B cell (primary cell): ENCODE results near the gene EEPD1. TPM values are rescaled to one million over a fixed set of nuclear protein-coding genes. Genes with fewer than 3 reads are reported as not detected.
A peak's percentile ranks its signal among the peaks of the same experiment; 100 is the strongest.

Experiments used
- ATAC-seq: fragments of 200-7000 bp; cut with Tn5 transposase; one replicate; pipeline ENCODE4 v1.10.0; 2021; ENCODE audit warnings: low read depth, mild to moderate bottlenecking, moderate number of reproducible peaks, moderate library complexity
- CTCF ChIA-PET: fragments of 350-600 bp; sonication (Branson Sonifier 250); formaldehyde crosslinking; loops from one replicate; lab custom pipeline; 2021; ENCODE audit warnings: antibody characterized with exemption, inconsistent platforms; lab: Charles Lee
- POLR2A ChIA-PET: fragments of 350-600 bp; sonication (Branson Sonifier 250); formaldehyde crosslinking; loops from one replicate; lab custom pipeline; 2021; ENCODE audit warnings: antibody characterized with exemption; lab: Charles Lee
- DNase-seq: peaks from one replicate; pipeline ENCODE4 v3.0.0; 2013
- H2AFZ ChIP-seq: 2 replicates; pipeline ENCODE4 v1.6.1; 2012; ENCODE audit warnings: mild to moderate bottlenecking, low read depth, low read length; ENCODE audit not compliant: insufficient read depth, poor library complexity, severe bottlenecking
- H3K27ac ChIP-seq, 2 donors: 1 replicate in 1 of 2; 2 replicates in 1 of 2; pipeline ENCODE4 v1.5.1; 2012 to 2013; ENCODE audit warnings: low read length in 2 of 2, mild to moderate bottlenecking in 2 of 2, moderate library complexity in 1 of 2
- H3K27me3 ChIP-seq, 4 experiments: fragments of 200-600 bp in 1 of 4; sonication (generic) in 1 of 4; replicated peaks in 1 of 4; 1 replicate in 2 of 4; 2 replicates in 2 of 4; pipeline versions ENCODE4 v1.6.1 to v1.7.0; 2013 to 2016; ENCODE audit warnings: low read length in 3 of 4, mild to moderate bottlenecking in 2 of 4, mixed read lengths in 1 of 4, moderate library complexity in 1 of 4; ENCODE audit not compliant: insufficient read depth in 4 of 4, control insufficient read depth in 3 of 4; ENCODE audit errors: control extremely low read depth in 1 of 4
- H3K36me3 ChIP-seq, 2 experiments: replicated peaks in 1 of 2; 1 replicate in 1 of 2; 2 replicates in 1 of 2; pipeline versions ENCODE4 v1.6.1 to v1.7.1; 2013; ENCODE audit warnings: low read length in 1 of 2; ENCODE audit not compliant: insufficient read depth in 2 of 2, control insufficient read depth in 1 of 2; ENCODE audit errors: control extremely low read depth in 1 of 2, extremely low read depth in 1 of 2
- H3K4me1 ChIP-seq, 2 donors: fragments of 200-600 bp in 1 of 2; sonication (generic) in 1 of 2; 1 replicate in 1 of 2; 2 replicates in 1 of 2; pipeline versions ENCODE4 v1.5.1 to v1.6.1; 2013 to 2017; ENCODE audit warnings: low read length in 2 of 2; ENCODE audit not compliant: control insufficient read depth in 2 of 2, insufficient read depth in 2 of 2
- H3K4me2 ChIP-seq: replicated peaks from 2 replicates; pipeline ENCODE3; 2012; ENCODE audit warnings: mild to moderate bottlenecking, low read depth, low read length; ENCODE audit not compliant: poor library complexity, severe bottlenecking
- H3K4me3 ChIP-seq, 5 experiments: fragments of 200-600 bp in 1 of 5; sonication (generic) in 1 of 5; 1 replicate in 3 of 5; 2 replicates in 2 of 5; pipeline versions ENCODE4 v1.5.1 to v1.7.0; 2011 to 2016; ENCODE audit warnings: low read length in 4 of 5, mild to moderate bottlenecking in 4 of 5, low read depth in 2 of 5, control low read depth in 1 of 5, moderate library complexity in 1 of 5; ENCODE audit not compliant: insufficient read depth in 1 of 5; ENCODE audit errors: control extremely low read depth in 1 of 5, extremely low read depth in 1 of 5
- H3K79me2 ChIP-seq: fragments of 200-600 bp; sonication (generic); one replicate; pipeline ENCODE4 v1.6.0; 2016; ENCODE audit warnings: low read length; ENCODE audit not compliant: control insufficient read depth, insufficient read depth
- H3K9ac ChIP-seq: fragments of 200-600 bp; sonication (generic); 2 replicates; pipeline ENCODE4 v1.6.1; 2017; ENCODE audit warnings: mild to moderate bottlenecking, low read length, moderate library complexity
- H3K9me3 ChIP-seq, 3 donors: one replicate each; pipeline versions ENCODE4 v1.6.1 to v1.7.1; 2013; ENCODE audit warnings: low read length in 2 of 3; ENCODE audit not compliant: control insufficient read depth in 2 of 3, insufficient read depth in 1 of 3; ENCODE audit errors: control extremely low read depth in 1 of 3
- H4K20me1 ChIP-seq: 2 replicates; pipeline ENCODE4 v1.6.0; 2012; ENCODE audit warnings: mild to moderate bottlenecking, low read length; ENCODE audit not compliant: insufficient read depth, control insufficient read depth, poor library complexity, severe bottlenecking
- H3K27ac Mint-ChIP-seq: one replicate; pipeline ENCODE4 v1.8.0; 2021; ENCODE audit warnings: mixed read lengths
- H3K27me3 Mint-ChIP-seq: one replicate; pipeline ENCODE4 v1.8.0; 2021; ENCODE audit warnings: mixed read lengths
- H3K4me1 Mint-ChIP-seq: one replicate; pipeline ENCODE4 v1.8.0; 2021; ENCODE audit warnings: mixed read lengths
- H3K4me3 Mint-ChIP-seq: one replicate; pipeline ENCODE4 v1.8.0; 2021; ENCODE audit warnings: mixed read lengths
- H3K9me3 Mint-ChIP-seq: one replicate; pipeline ENCODE4 v1.8.0; 2022; ENCODE audit warnings: mixed read lengths; ENCODE audit not compliant: insufficient read depth
- EZH2 ChIP-seq: IDR thresholded peaks from 2 replicates; pipeline ENCODE4 v1.6.1; 2012; ENCODE audit warnings: borderline replicate concordance, low read depth, mild to moderate bottlenecking, moderate library complexity, low read length; ENCODE audit not compliant: insufficient read depth, poor library complexity, severe bottlenecking
- WGBS: methylation state at CpG from one replicate; pipeline ENCODE4 v1.1.5; 2013; ENCODE audit warnings: missing lambda C conversion rate; ENCODE audit not compliant: insufficient coverage; 5-methylcytosine and 5-hydroxymethylcytosine counted together
- intact Hi-C: fragments of 100-400 bp; cut with micrococcal nuclease; formaldehyde crosslinking; loops from one replicate; pipeline ENCODE4 v1.10.0; 2022
- polyA plus RNA-seq: library from polyadenylated mRNA; depleted of rRNA; stranded (reverse); fragments of >200 nt; gene quantifications from 2 replicates; pipeline ENCODE4 v1.2.3, GENCODE V29; 2012
- total RNA-seq, 2 donors: library from RNA; stranded (reverse); fragments of 120-200 nt in 1 of 2; gene quantifications; 1 replicate in 1 of 2; 2 replicates in 1 of 2; pipeline versions ENCODE4 v1.2.3 to v1.2.4, GENCODE V29; 2013 to 2022
- TF ChIP-seq, protein P1 (sequence below): fragments of 200-600 bp; IDR thresholded peaks from one replicate; pipeline ENCODE4 v1.8.0; 2022; ENCODE audit warnings: antibody characterized with exemption, mild to moderate bottlenecking

The EEPD1 gene
- total and polyA plus RNA-seq, 2 donors (not counting 1 experiment from before 2014, with no cell fraction given): 0.49 to 4.1 TPM

DNA sequence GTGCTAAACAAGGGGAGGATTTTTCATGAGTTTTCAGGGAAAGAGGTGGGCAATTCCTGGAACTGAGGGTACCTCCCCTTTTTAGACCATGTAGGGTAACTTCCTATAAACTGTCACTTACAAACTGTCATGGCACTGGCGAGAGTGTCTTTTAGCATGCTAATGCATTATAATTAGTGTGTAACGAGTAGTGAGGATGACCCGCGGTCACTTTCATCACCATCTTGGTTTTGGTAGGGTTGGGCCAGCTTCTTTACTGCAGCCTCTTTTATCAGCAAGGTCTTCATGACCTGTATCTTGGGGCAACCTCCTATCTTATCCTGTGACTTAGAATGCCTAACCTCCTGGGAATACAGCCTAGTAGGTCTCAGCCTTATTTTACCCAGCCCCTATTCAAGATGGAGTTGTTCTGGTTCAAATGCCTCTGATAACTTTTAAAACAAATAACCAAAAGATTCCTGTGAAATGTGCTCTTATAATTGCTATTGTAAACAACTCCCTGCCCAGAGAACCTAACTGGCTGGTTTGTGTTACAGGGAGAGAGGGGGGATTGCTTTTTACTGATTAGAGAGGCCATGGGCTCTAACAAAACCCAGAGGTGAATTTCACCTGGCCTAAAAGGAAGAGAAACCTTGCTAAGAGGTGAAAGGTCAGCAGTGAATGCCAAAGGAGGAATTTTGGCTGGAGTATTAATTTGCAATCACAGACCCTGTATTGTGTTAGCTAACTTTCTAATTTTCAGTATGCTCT is 64.3 kb downstream of the EEPD1 start:
- DNase-seq (no peak), ATAC-seq (no peak)
- ChIA-PET POLR2A (no interaction called here), CTCF (no interaction called here)
- H3K27ac ChIP-seq: no peak overlapping the region
- H3K4me3 Mint-ChIP-seq: no peak overlapping the region
- H3K9me3 Mint-ChIP-seq: no peaks in the 10 kb centered on the region
- H3K4me3 ChIP-seq: no peak overlapping the region
- no peaks in the 10 kb centered on the region for H4K20me1 ChIP-seq
- H3K27me3 Mint-ChIP-seq: peaks cover 6% of the 10 kb centered on the region
- peaks cover 3% of the 10 kb centered on the region for H3K4me1 Mint-ChIP-seq
- no peak overlapping the region for H3K4me2 ChIP-seq
- no peaks in the 10 kb centered on the region for H3K27me3 ChIP-seq
- no peak overlapping the region for H3K9ac ChIP-seq
- peak overlapping the region; percentile 5 for H2AFZ ChIP-seq
- H3K36me3 ChIP-seq: no peaks in the 10 kb centered on the region
- no peaks in the 10 kb centered on the region for H3K79me2 ChIP-seq
- no peak overlapping the region for H3K27ac Mint-ChIP-seq
- no CpG with 5 or more reads among the region's 4 CpGs for WGBS
- intact Hi-C loops: no loop called here
- no peaks in the 10 kb centered on the region for H3K4me1 ChIP-seq
- H3K9me3 ChIP-seq: no peaks in the 10 kb centered on the region
- TF ChIP-seq, protein P1, sequence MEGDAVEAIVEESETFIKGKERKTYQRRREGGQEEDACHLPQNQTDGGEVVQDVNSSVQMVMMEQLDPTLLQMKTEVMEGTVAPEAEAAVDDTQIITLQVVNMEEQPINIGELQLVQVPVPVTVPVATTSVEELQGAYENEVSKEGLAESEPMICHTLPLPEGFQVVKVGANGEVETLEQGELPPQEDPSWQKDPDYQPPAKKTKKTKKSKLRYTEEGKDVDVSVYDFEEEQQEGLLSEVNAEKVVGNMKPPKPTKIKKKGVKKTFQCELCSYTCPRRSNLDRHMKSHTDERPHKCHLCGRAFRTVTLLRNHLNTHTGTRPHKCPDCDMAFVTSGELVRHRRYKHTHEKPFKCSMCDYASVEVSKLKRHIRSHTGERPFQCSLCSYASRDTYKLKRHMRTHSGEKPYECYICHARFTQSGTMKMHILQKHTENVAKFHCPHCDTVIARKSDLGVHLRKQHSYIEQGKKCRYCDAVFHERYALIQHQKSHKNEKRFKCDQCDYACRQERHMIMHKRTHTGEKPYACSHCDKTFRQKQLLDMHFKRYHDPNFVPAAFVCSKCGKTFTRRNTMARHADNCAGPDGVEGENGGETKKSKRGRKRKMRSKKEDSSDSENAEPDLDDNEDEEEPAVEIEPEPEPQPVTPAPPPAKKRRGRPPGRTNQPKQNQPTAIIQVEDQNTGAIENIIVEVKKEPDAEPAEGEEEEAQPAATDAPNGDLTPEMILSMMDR: no peak
- no peak for TF ChIP-seq EZH2

DNA sequence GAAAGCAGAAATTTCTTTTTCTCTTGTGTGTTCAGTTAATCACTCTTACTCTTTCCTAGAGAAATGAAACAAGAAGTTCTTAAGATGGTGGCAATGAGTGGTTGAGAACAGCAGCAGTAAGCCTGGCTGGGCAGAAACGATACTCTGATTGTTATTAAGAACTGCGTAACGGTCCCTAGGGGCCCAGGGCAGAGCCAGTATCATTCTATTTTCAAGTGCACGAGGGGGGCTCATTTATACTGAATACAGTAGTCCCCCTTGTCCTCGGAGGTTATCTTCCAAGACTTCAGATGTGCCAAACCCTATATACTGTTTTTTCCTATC is 64.9 kb downstream of the EEPD1 start:
- peaks cover 3% of the 10 kb centered on the region for H3K4me1 Mint-ChIP-seq
- POLR2A ChIA-PET: no interaction called here
- 100% methylated on average over 2 of the region's 5 CpGs for WGBS
- H3K79me2 ChIP-seq: no peaks in the 10 kb centered on the region
- H3K4me1 ChIP-seq: no peaks in the 10 kb centered on the region
- CTCF ChIA-PET: no interaction called here
- no peak overlapping the region for H3K9ac ChIP-seq
- H3K9me3 ChIP-seq: no peaks in the 10 kb centered on the region
- no peak overlapping the region for H3K4me3 ChIP-seq
- H3K9me3 Mint-ChIP-seq: no peaks in the 10 kb centered on the region
- no peaks in the 10 kb centered on the region for H4K20me1 ChIP-seq
- H3K4me2 ChIP-seq: no peak overlapping the region
- peak overlapping the region; percentile 5 for H2AFZ ChIP-seq
- DNase-seq (no peak), ATAC-seq (peak; percentile 24)
- H3K27ac ChIP-seq: no peak overlapping the region
- no peak overlapping the region for H3K27ac Mint-ChIP-seq
- no peak overlapping the region for H3K4me3 Mint-ChIP-seq
- no peaks in the 10 kb centered on the region for H3K27me3 ChIP-seq
- intact Hi-C loops: no loop called here
- TF ChIP-seq, protein P1: no peak
- no peak for TF ChIP-seq EZH2
- H3K27me3 Mint-ChIP-seq: peaks cover 6% of the 10 kb centered on the region
- no peaks in the 10 kb centered on the region for H3K36me3 ChIP-seq
